ENCODE measurements around the gene SLC6A7. TPM values are rescaled to one million over a fixed set of nuclear protein-coding genes. Genes with fewer than 3 reads are reported as not detected.

The SLC6A7 gene
- total RNA-seq, 1 donor from 2014 or later, result not detected

GRCh38 chr5:150184006-150184405 lies 5.9 kb upstream of the SLC6A7 start:
- TF ChIP-seq, protein P1, sequence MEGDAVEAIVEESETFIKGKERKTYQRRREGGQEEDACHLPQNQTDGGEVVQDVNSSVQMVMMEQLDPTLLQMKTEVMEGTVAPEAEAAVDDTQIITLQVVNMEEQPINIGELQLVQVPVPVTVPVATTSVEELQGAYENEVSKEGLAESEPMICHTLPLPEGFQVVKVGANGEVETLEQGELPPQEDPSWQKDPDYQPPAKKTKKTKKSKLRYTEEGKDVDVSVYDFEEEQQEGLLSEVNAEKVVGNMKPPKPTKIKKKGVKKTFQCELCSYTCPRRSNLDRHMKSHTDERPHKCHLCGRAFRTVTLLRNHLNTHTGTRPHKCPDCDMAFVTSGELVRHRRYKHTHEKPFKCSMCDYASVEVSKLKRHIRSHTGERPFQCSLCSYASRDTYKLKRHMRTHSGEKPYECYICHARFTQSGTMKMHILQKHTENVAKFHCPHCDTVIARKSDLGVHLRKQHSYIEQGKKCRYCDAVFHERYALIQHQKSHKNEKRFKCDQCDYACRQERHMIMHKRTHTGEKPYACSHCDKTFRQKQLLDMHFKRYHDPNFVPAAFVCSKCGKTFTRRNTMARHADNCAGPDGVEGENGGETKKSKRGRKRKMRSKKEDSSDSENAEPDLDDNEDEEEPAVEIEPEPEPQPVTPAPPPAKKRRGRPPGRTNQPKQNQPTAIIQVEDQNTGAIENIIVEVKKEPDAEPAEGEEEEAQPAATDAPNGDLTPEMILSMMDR (IDR thresholded peaks at IDR 0.05; ENCODE audit: unreplicated experiment), result no peak
- peaks cover 11% of the 10 kb centered on the region for H3K4me1 Mint-ChIP-seq (ENCODE audit: unreplicated experiment)
- H3K4me3 Mint-ChIP-seq (ENCODE audit: unreplicated experiment), result no peak overlapping the region
- no peak overlapping the region for H3K27ac Mint-ChIP-seq (ENCODE audit: unreplicated experiment)
- peaks cover 11% of the 10 kb centered on the region for H3K27me3 Mint-ChIP-seq (ENCODE audit: unreplicated experiment)
- H3K36me3 Mint-ChIP-seq (ENCODE audit: low read depth, unreplicated experiment), result no peaks in the 10 kb centered on the region
- H3K9me3 Mint-ChIP-seq (ENCODE audit: unreplicated experiment), result no peaks in the 10 kb centered on the region
- no peak for DNase-seq (ENCODE audit: low spot score)

DNA sequence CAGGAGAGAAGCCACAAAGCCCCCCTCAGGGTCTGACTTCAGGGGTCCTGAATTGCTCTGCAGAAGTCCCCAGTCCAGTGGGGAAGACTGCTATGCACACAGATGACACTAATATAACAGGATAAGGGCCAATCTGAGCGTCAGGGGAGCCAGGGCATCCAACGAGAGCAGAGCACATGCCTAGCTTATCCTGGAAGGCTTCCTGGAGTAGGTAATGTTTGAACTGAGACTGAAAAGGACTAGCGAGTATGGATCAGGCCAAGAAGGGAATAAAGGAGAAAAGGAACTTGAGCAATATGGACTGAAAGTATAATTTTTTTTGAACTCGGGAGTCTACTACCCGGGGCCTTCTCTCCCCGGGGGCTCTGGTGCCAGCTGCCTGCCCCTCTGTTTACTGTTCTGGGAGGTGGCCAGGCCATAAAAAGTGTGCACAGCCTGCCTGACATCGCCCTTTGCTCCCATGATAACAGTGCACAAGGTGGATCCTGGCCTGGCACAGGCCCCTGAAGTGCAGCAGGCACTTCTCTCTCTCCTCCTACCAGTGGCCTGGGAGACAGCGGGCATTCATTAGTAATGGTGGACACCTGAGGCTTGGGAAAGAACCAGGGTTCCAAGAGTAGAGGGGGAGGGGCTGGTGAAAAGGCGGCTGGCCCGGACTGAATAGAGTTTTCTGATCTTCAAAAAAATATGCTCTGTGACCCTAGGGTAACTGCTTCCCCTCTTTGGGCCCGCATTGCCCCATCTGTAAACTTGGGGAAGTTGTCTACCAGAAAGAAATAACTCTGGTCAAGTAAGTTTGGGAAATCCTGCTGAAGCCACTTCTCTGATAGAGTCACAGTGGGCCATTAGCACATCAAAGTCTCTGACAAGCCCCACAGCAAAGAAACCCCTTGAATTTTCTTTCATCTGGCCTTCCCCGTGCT lies 4.6 kb upstream of the SLC6A7 start:
- H3K4me3 Mint-ChIP-seq (ENCODE audit: unreplicated experiment), result no peak overlapping the region
- DNase-seq (ENCODE audit: low spot score), result no peak
- no peaks in the 10 kb centered on the region for H3K9me3 Mint-ChIP-seq (ENCODE audit: unreplicated experiment)
- peaks cover 14% of the 10 kb centered on the region for H3K27me3 Mint-ChIP-seq (ENCODE audit: unreplicated experiment)
- no peak overlapping the region for H3K27ac Mint-ChIP-seq (ENCODE audit: unreplicated experiment)
- TF ChIP-seq, protein P1 (IDR thresholded peaks at IDR 0.05; ENCODE audit: unreplicated experiment), result no peak
- H3K36me3 Mint-ChIP-seq (ENCODE audit: low read depth, unreplicated experiment), result peaks cover 3% of the 10 kb centered on the region
- H3K4me1 Mint-ChIP-seq (ENCODE audit: unreplicated experiment), result peaks cover 10% of the 10 kb centered on the region

GRCh38 chr5:150186137-150186536 lies 3.7 kb upstream of the SLC6A7 start:
- Mint-ChIP-seq H3K27ac (ENCODE audit: unreplicated experiment) (no peak overlapping the region), H3K36me3 (ENCODE audit: low read depth, unreplicated experiment) (peaks cover 3% of the 10 kb centered on the region), H3K9me3 (ENCODE audit: unreplicated experiment) (no peaks in the 10 kb centered on the region), H3K4me1 (ENCODE audit: unreplicated experiment) (peaks cover 3% of the 10 kb centered on the region), H3K4me3 (ENCODE audit: unreplicated experiment) (no peak overlapping the region), H3K27me3 (ENCODE audit: unreplicated experiment) (peaks cover 17% of the 10 kb centered on the region)
- no peak for DNase-seq (ENCODE audit: low spot score)
- TF ChIP-seq, protein P1 (IDR thresholded peaks at IDR 0.05; ENCODE audit: unreplicated experiment), result no peak

GRCh38 chr5:150186897-150187296 lies 3.0 kb upstream of the SLC6A7 start:
- no peak overlapping the region for H3K27ac Mint-ChIP-seq (ENCODE audit: unreplicated experiment)
- TF ChIP-seq, protein P1 (IDR thresholded peaks at IDR 0.05; ENCODE audit: unreplicated experiment), result no peak
- H3K4me1 Mint-ChIP-seq (ENCODE audit: unreplicated experiment), result peaks cover 3% of the 10 kb centered on the region
- peaks cover 17% of the 10 kb centered on the region for H3K27me3 Mint-ChIP-seq (ENCODE audit: unreplicated experiment)
- no peak for DNase-seq (ENCODE audit: low spot score)
- H3K36me3 Mint-ChIP-seq (ENCODE audit: low read depth, unreplicated experiment), result peaks cover 3% of the 10 kb centered on the region
- no peaks in the 10 kb centered on the region for H3K9me3 Mint-ChIP-seq (ENCODE audit: unreplicated experiment)
- no peak overlapping the region for H3K4me3 Mint-ChIP-seq (ENCODE audit: unreplicated experiment)

Data from endothelial cell (in vitro differentiated cells).